HG02938 (cell line): ENCODE results near the gene SMIM26.
A peak's percentile ranks its signal among the peaks of the same experiment; 100 is the strongest.

Source experiments
- ATAC-seq: cut with Tn5 transposase; IDR thresholded peaks from one replicate; pipeline ENCODE4 v1.9.1; 2021; ENCODE audit warnings: mild to moderate bottlenecking, moderate library complexity; ENCODE audit not compliant: unreplicated experiment

The SMIM26 gene

DNA sequence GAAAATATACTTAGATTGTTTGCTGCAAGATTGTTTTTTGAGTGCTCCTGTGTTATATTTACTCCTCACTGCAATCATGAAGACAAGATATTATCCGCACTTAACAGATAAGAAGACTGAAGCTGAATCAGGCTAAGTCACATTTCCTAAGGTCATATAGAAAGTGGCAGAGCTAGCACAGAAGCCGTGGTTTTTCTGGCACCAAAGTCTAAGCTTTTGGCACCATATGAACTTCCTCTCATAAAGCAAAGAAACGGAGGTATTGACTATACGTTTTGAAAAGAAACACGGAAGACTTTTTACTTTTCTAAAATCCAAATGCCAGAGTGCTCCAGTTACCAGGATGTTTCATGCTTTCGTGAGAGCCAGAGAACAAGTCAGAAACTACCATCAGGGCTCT, 11.3 kb downstream of the SMIM26 start:
- no peak for ATAC-seq

- ATAC-seq = no peak
Measured at GRCh38 chr20:18580012-18580411, 12.8 kb downstream of the SMIM26 start.

DNA sequence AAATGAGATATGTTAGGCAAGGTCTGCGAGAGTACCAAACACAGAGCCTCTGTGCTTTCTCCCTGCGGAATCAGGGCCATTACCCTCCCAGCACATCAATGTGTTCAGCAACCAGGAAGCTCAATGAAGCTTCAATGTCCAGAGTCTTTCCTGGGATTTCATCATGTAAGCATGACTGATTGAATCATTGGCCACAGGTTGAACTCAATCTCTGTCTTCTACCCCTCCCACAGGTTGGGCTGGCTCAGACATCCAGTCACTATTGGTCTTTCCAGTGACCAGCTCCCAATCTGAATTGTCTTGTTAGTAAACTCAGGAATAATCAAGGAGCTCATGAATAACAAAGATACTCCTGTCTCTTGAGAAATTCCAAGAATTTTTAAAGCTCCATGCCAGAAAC, 17.9 kb downstream of the SMIM26 start:
- no peak for ATAC-seq

DNA sequence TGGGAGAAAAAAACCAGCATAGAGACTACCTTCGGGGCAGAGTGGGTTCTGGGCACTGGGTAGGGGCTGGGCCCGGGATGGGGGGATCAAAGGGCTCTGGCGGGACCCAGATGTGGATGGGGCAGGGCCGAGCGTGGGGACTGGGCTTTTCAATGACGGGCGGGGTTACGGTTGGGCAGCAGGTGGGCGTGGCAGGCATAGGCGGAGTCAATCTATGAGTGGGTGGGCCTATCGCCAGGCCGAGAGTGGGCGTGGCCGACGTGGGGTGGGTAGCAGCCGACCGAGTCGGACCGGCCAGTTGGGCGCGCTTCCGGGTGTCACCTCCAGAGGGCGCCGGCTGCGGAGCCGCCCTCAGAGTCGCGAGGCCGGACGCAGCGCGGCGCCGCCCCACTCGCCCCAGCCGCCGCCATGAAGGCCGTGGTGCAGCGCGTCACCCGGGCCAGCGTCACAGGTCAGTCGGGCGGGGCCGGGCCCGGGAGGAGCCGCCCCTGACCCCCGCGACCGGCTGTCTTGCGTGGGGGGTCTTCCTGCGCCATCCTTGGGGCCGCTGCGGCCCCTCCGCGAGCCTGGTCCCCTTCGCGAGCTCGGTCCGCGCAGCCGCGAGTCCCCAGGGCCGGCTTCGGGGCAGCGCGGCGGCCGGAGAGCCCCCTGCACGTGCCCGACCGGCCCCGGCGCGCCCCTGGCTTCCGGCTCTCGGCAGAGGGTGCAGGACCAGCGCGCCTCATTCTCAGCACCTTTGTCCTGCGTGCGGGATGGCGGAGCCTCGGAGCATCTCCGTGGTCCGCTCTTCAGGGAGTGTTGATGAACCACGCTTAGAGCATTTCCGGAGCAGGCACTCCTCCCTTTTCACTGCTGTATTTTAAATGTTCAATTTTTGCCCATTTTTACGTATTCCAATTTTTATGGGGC, 20.7 kb downstream of the SMIM26 start, which contains the start of gene DTD1:
TSS of gene DTD1 (plus strand) at position 390 of the 909 bp plus-strand sequence. CDS start at position 409, 19 bp downstream.
- peak; percentile 89 for ATAC-seq

- no peak for ATAC-seq
Measured at GRCh38 chr20:18588574-18588933, 21.3 kb downstream of the SMIM26 start.

DNA sequence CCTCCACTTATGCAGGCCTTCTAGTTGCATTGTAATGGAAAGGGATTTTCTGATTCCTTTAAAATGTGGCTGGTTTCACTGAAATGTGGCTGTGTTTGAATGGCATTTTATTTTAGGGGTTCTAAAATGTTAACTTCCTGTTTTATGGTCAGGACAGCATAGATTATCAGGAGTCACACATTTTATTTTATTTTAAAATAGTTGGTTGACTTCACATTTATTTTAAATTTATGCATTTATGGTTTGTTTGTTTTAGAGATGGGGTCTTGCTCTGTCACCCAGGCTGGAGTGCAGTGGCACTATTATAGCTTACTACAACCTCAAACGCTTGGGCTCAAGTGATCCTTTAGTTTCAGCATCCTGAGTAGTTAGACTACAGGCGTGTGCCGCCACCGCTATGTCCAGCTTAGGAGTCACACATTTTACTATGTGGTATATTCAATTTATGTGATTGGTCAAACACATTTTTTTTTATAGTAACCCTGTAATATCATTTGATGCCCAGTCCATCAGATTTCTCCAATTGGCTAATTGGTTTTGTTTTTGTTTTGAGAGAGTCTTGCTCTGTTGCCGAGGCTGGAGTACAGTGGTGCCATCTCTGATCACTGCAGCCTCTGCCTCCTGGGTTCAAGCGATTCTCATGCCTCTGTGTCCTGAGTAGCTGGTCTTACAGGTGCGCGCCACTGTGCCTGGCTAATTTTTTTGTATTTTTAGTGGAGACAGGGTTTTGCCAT, 22.9 kb downstream of the SMIM26 start:
- ATAC-seq = no peak

DNA sequence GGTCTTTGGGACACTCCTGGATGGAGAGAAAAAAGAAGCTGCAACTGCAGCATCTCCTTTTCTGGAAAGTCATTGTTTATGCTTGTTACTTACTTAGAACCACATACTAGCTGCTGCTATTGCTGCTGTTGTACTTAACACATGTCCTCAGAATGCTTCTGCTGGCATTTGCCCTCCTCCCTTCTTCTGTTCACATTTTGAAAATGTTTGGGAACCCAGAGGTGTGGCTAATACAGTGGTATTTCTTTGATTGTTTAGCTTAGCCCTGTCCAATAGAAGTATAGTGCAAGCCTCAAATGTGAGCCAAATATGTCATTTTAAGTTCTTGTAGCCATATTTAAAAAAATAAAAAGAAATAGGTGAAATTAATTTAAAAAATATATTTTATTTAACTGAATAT, 29.0 kb downstream of the SMIM26 start:
- ATAC-seq = no peak

GRCh38 chr20:18609741-18610140, 42.5 kb downstream of the SMIM26 start:
- no peak for ATAC-seq

DNA sequence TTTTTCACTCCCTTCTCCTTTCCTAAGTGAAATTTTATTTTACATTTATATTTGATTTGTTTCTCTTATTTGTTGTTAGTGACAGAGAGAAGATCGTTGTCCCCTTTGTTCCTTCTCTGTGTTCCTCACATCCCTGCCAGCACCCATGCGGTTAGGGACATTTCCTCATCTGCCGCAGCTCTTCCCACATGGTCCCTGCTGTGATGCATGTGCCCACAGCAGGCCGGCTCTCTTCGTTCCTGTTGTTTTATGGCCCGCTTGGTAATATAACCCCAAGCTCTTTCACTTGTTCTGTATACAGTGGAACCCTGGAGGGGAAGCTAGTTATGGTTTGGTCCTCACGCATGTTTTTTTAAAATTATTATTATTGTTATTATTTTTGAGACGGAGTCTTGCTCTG, 44.3 kb downstream of the SMIM26 start:
- ATAC-seq = no peak

- no peak for ATAC-seq
Measured at GRCh38 chr20:18613553-18613952, 46.3 kb downstream of the SMIM26 start.

DNA sequence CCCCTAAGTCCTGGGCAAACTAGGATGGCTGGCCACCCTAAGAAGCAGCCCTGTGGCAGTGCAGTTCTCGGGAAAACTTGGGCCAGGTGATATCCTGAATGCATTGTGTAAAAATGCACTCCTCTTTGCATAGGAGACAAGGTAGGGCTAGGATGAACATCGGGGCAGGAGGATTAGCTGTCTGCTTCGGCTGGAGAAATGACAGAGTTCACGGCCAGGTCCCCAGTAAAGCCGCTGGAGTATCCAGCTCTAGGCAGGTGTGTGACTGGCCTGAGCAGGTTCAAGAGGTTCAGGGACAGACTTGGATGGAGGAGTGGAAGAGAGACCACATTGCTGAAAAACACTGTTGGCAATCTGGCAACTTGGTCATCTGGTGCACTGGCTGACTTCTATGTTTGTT, 47.0 kb downstream of the SMIM26 start:
- ATAC-seq = no peak

DNA sequence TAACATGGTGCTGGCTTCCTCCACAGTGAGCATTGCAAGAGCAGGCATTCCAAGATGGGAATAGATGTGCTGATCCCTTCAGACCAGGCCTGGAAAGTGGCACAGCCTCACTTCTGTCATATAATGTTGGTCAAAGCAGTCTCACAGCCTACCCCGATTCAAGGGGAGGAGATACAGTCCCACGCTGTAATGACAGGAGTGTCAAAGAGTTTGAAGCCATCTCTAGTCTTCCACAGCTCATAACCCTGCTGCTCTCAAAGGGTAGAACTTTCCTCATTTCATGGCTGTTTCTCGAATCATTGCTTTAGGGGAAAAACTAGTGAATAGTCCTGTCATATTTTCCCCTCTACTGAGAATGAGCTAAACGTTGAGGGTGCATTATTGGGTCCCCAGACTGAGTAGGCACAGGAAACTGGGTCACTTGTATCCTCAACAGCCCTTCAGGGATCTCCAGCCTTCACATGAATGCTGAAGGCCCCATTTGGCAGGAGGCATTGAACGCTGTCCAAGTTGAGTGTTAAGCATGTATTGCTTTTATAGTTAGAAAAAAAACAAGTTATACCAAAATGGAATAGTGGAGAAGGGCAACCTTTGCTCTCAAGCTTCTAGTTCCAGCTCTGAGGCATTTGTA, 47.9 kb downstream of the SMIM26 start:
- no peak for ATAC-seq
